CD8-positive, alpha-beta memory T cell (primary cell): ENCODE results near the gene PSAP. TPM values are rescaled to one million over a fixed set of nuclear protein-coding genes. Genes with fewer than 3 reads are reported as not detected.
A peak's percentile ranks its signal among the peaks of the same experiment; 100 is the strongest.

Source experiments
- CTCF ChIA-PET: fragments of 350-600 bp; sonication (Branson Sonifier 250); formaldehyde crosslinking; loops from one replicate; lab custom pipeline; 2021; ENCODE audit warnings: antibody characterized with exemption; lab: Charles Lee
- POLR2A ChIA-PET: fragments of 350-600 bp; sonication (Branson Sonifier 250); formaldehyde crosslinking; loops from one replicate; lab custom pipeline; 2021; ENCODE audit warnings: antibody characterized with exemption; lab: Charles Lee
- DNase-seq, 5 donors: peaks; one replicate each; pipeline versions ENCODE4 v3.0.0 to v3.0.0-alpha.2; 2020 to 2022; ENCODE audit warnings: mixed read lengths in 1 of 5
- H3K27ac ChIP-seq: one replicate; pipeline ENCODE4 v1.7.0; 2013; ENCODE audit warnings: low read depth, mild to moderate bottlenecking, low read length, moderate library complexity
- H3K27me3 ChIP-seq: 2 replicates; pipeline ENCODE4 v1.7.0; 2013; ENCODE audit warnings: low read length, mild to moderate bottlenecking; ENCODE audit not compliant: insufficient read depth, poor library complexity, severe bottlenecking
- H3K36me3 ChIP-seq: 2 replicates; pipeline ENCODE4 v1.7.0; 2013; ENCODE audit warnings: mild to moderate bottlenecking, low read length, moderate library complexity; ENCODE audit not compliant: insufficient read depth
- H3K4me1 ChIP-seq: 2 replicates; pipeline ENCODE4 v1.7.0; 2013; ENCODE audit warnings: mild to moderate bottlenecking, low read length, moderate library complexity; ENCODE audit not compliant: insufficient read depth
- H3K4me3 ChIP-seq: 2 replicates; pipeline ENCODE4 v1.7.0; 2013; ENCODE audit warnings: mild to moderate bottlenecking, low read length
- H3K9me3 ChIP-seq: 2 replicates; pipeline ENCODE4 v1.7.0; 2013; ENCODE audit warnings: mild to moderate bottlenecking, low read length
- H3K27ac Mint-ChIP-seq, 8 donors: one replicate each; pipeline ENCODE4 v1.8.0; 2020 to 2021; ENCODE audit warnings: mixed read lengths in 8 of 8, mild to moderate bottlenecking in 6 of 8, inconsistent platforms in 3 of 8, moderate library complexity in 3 of 8
- H3K27me3 Mint-ChIP-seq, 2 donors: one replicate each; pipeline ENCODE4 v1.8.0; 2020 to 2021; ENCODE audit warnings: mixed read lengths in 2 of 2, mild to moderate bottlenecking in 1 of 2, moderate library complexity in 1 of 2
- H3K36me3 Mint-ChIP-seq, 3 donors: one replicate each; pipeline ENCODE4 v1.8.0; 2020 to 2021; ENCODE audit warnings: mixed read lengths in 3 of 3, inconsistent platforms in 1 of 3, mild to moderate bottlenecking in 1 of 3
- H3K4me1 Mint-ChIP-seq, 3 donors: one replicate each; pipeline ENCODE4 v1.8.0; 2020 to 2021; ENCODE audit warnings: mixed read lengths in 3 of 3, inconsistent platforms in 1 of 3, mild to moderate bottlenecking in 1 of 3
- H3K4me3 Mint-ChIP-seq, 7 donors: one replicate each; pipeline ENCODE4 v1.8.0; 2020 to 2021; ENCODE audit warnings: mixed read lengths in 7 of 7, mild to moderate bottlenecking in 6 of 7, moderate library complexity in 4 of 7, inconsistent platforms in 2 of 7
- H3K9me3 Mint-ChIP-seq, 5 donors: one replicate each; pipeline ENCODE4 v1.8.0; 2020 to 2022; ENCODE audit warnings: mixed read lengths in 5 of 5, mild to moderate bottlenecking in 3 of 5, moderate library complexity in 2 of 5, inconsistent platforms in 1 of 5
- polyA plus RNA-seq: library from polyadenylated mRNA; unstranded; fragments of 300-500 nt; fragmentation: Illumina TruSeq; gene quantifications from one replicate; pipeline ENCODE4 v1.2.3, GENCODE V29; 2021
- total RNA-seq, 2 experiments: library from RNA; stranded (reverse); gene quantifications; one replicate each; pipeline ENCODE4 v1.2.3, GENCODE V29; 2021

The PSAP gene
- total and polyA plus RNA-seq, 3 experiments from 2014 or later, result 115 to 432 (median 119) TPM

DNA sequence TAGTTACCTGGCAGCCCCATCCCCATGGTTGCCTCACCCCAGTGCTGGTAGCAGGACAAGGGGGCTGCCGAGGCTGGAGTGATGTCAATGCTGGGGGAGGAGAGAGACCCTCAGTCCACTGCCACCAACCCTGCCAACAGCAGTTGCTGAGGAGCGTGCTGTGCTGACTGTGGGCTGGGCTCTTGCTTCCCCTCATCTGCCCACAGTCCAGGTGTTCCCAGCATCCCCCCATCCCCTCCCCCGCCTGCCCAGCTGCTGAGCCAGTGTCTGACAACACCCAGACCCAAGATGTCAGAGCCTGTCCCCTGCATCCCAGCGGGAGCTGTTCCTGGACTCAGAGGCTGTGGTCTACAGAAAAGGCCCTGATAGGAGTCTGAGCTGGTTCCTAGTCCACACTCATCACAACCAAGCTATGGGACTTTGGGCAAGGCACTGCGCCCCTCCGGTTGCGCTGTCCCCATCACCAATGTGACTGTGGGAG, 14.6 kb upstream of the PSAP start:
- H3K4me1 Mint-ChIP-seq, result no peaks in the 10 kb centered on the region
- Histone ChIP-seq H3K9me3 (no peaks in the 10 kb centered on the region), H3K4me3 (no peak overlapping the region), H3K36me3 (no peaks in the 10 kb centered on the region), H3K27ac (no peak overlapping the region), H3K4me1 (no peaks in the 10 kb centered on the region), H3K27me3 (no peaks in the 10 kb centered on the region)
- no peak overlapping the region for H3K4me3 Mint-ChIP-seq
- H3K27me3 Mint-ChIP-seq, result peaks cover 0 to 4% of the 10 kb centered on the region in 2 donors
- H3K27ac Mint-ChIP-seq, result no peak overlapping the region
- ChIA-PET POLR2A (no interaction called here), CTCF (no interaction called here)
- H3K9me3 Mint-ChIP-seq, result no peaks in the 10 kb centered on the region
- no peak for DNase-seq
- no peaks in the 10 kb centered on the region for H3K36me3 Mint-ChIP-seq

DNA sequence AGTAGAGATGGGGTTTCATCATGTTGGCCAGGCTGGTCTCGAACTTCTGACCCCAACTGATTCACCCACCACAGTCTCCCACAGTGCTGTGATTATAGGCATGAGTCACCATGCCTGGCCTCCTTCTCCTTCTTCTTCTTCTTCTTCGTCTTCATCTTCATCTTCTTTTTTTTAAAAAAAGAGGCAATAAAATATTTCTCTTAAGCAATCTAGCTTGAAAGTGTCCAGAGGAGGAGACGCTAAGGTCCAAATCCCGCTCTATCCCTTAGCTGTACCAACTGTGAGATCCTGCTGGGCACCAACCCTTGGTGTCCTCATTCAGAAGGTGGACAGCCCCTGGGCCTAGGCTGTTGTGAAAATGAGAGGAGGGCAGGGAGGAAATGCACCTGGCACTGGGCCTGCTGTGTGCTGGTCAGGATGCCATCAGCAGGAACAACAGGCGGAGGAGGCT, 13.9 kb upstream of the PSAP start:
- Mint-ChIP-seq H3K27me3 (peaks cover 0 to 4% of the 10 kb centered on the region in 2 donors), H3K4me1 (no peaks in the 10 kb centered on the region), H3K36me3 (no peaks in the 10 kb centered on the region), H3K9me3 (no peaks in the 10 kb centered on the region), H3K27ac (no peak overlapping the region), H3K4me3 (no peak overlapping the region)
- ChIA-PET CTCF (no interaction called here), POLR2A (no interaction called here)
- DNase-seq, result no peak
- Histone ChIP-seq H3K9me3 (no peaks in the 10 kb centered on the region), H3K4me3 (no peak overlapping the region), H3K27ac (no peak overlapping the region), H3K4me1 (no peaks in the 10 kb centered on the region), H3K27me3 (no peaks in the 10 kb centered on the region), H3K36me3 (no peaks in the 10 kb centered on the region)

DNA sequence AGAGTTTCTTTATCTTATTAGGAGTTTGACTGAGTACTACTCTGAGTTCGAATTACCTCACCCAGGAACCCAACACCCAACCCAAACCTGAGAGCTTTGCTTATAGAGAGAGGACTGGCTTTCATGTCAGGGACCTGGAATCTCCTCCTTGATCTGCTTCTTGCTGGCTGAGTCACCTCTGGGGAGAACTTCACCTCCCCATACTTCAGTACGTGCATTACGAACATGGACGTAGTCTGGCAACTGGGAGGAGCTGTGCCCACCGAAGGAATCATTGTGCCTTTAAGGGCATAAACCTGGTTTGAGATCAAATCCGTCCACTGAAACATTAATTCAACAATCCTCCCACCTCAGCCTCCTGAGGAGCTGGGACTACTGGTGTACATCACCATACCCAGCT, 12.2 kb upstream of the PSAP start:
- H3K4me1 Mint-ChIP-seq, result no peaks in the 10 kb centered on the region

GRCh38 chr10:71860243-71861029, 9.4 kb upstream of the PSAP start:
- peak overlapping the region in 1 of 8 donors; percentile 70 for H3K27ac Mint-ChIP-seq
- no peaks in the 10 kb centered on the region for H3K4me1 Mint-ChIP-seq
- Histone ChIP-seq H3K9me3 (no peaks in the 10 kb centered on the region), H3K27me3 (no peaks in the 10 kb centered on the region), H3K4me3 (no peak overlapping the region), H3K36me3 (no peaks in the 10 kb centered on the region), H3K27ac (peak overlapping the region; percentile 87), H3K4me1 (no peaks in the 10 kb centered on the region)
- H3K36me3 Mint-ChIP-seq, result no peaks in the 10 kb centered on the region
- no peak for DNase-seq
- ChIA-PET CTCF (interaction anchor here (1.5 kb wide), 1 partner anchor 10 kb away, joined by 4 read pairs; the partner anchor contains the start of gene PSAP), POLR2A (no interaction called here)
- no peak overlapping the region for H3K4me3 Mint-ChIP-seq
- no peaks in the 10 kb centered on the region for H3K9me3 Mint-ChIP-seq
- H3K27me3 Mint-ChIP-seq, result no peaks in the 10 kb centered on the region

More for the DNA sequence above, 12.2 kb upstream of the PSAP start:
- peaks cover 0 to 4% of the 10 kb centered on the region in 2 donors for H3K27me3 Mint-ChIP-seq
- POLR2A ChIA-PET, result no interaction called here
- H3K27ac Mint-ChIP-seq, result peak overlapping the region in 1 of 8 donors; percentile 29
- Histone ChIP-seq H3K9me3 (no peaks in the 10 kb centered on the region), H3K27me3 (no peaks in the 10 kb centered on the region), H3K27ac (no peak overlapping the region), H3K4me1 (no peaks in the 10 kb centered on the region), H3K4me3 (no peak overlapping the region), H3K36me3 (no peaks in the 10 kb centered on the region)
- CTCF ChIA-PET, result no interaction called here
- H3K9me3 Mint-ChIP-seq, result no peaks in the 10 kb centered on the region
- DNase-seq, result no peak
- H3K4me3 Mint-ChIP-seq, result no peak overlapping the region
- H3K36me3 Mint-ChIP-seq, result no peaks in the 10 kb centered on the region

- no peaks in the 10 kb centered on the region for H3K27me3 ChIP-seq
- Mint-ChIP-seq H3K27me3 (no peaks in the 10 kb centered on the region), H3K9me3 (no peaks in the 10 kb centered on the region), H3K4me3 (no peak overlapping the region), H3K36me3 (no peaks in the 10 kb centered on the region), H3K27ac (no peak overlapping the region), H3K4me1 (no peaks in the 10 kb centered on the region)
- no peaks in the 10 kb centered on the region for H3K4me1 ChIP-seq
- no peaks in the 10 kb centered on the region for H3K9me3 ChIP-seq
- ChIA-PET POLR2A (no interaction called here), CTCF (no interaction called here)
- H3K27ac ChIP-seq, result no peak overlapping the region
- DNase-seq, result no peak
- no peaks in the 10 kb centered on the region for H3K36me3 ChIP-seq
- H3K4me3 ChIP-seq, result no peak overlapping the region
Measured at GRCh38 chr10:71857934-71858890, 7.2 kb upstream of the PSAP start.

DNA sequence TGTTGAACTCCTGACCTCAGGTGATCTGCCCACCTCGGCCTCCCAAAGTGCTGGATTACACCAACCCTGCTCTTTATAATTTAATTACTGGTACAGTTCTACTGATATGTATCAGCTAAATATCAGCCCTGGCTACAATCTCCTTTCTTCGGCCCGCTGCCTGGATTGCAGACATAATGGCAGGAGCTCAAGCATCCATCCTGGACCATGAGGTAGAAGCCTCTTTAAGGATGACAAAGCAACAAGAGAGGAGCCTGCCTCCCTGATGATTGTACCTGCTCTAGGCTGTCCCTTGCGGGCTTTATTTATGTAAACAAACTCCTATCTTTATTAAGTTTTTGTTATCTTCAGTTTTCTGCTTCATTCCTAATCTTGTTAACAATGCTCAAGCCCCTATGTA, 5.6 kb upstream of the PSAP start:
- H3K9me3 ChIP-seq, result no peaks in the 10 kb centered on the region
- ChIA-PET CTCF (no interaction called here), POLR2A (no interaction called here)
- no peak overlapping the region for H3K27ac ChIP-seq
- Mint-ChIP-seq H3K4me3 (peak overlapping the region in 1 of 7 donors; percentile 26), H3K27me3 (no peaks in the 10 kb centered on the region), H3K27ac (no peak overlapping the region), H3K4me1 (peaks cover 0 to 5% (median 0%) of the 10 kb centered on the region in 3 donors), H3K9me3 (no peaks in the 10 kb centered on the region), H3K36me3 (no peaks in the 10 kb centered on the region)
- peaks cover 2% of the 10 kb centered on the region for H3K4me1 ChIP-seq
- DNase-seq, result no peak
- no peaks in the 10 kb centered on the region for H3K36me3 ChIP-seq
- H3K27me3 ChIP-seq, result no peaks in the 10 kb centered on the region
- no peak overlapping the region for H3K4me3 ChIP-seq

- Mint-ChIP-seq H3K4me3 (no peak overlapping the region), H3K27me3 (peaks cover 0 to 1% of the 10 kb centered on the region in 2 donors), H3K36me3 (peaks cover 0 to 5% (median 1%) of the 10 kb centered on the region in 3 donors), H3K4me1 (peaks cover 11 to 26% (median 21%) of the 10 kb centered on the region in 3 donors), H3K9me3 (no peaks in the 10 kb centered on the region), H3K27ac (peak overlapping the region in 1 of 8 donors; percentile 14)
- Histone ChIP-seq H3K4me1 (peaks cover 16% of the 10 kb centered on the region), H3K9me3 (no peaks in the 10 kb centered on the region), H3K36me3 (no peaks in the 10 kb centered on the region), H3K27me3 (no peaks in the 10 kb centered on the region), H3K27ac (no peak overlapping the region), H3K4me3 (no peak overlapping the region)
- CTCF ChIA-PET, result interaction anchor here (1.2 kb wide), 1 partner anchor 42 kb away, joined by 4 read pairs; no protein-coding TSS in a partner anchor
- no peak for DNase-seq
- POLR2A ChIA-PET, result no interaction called here
Measured at GRCh38 chr10:71854031-71854430, 3.0 kb upstream of the PSAP start.
